Endothelial cell of umbilical vein (primary cell): Measurements from ENCODE around the gene NFKBIL1. TPM values are rescaled to one million over a fixed set of nuclear protein-coding genes. Genes with fewer than 3 reads are reported as not detected.

Source experiments
- BruUV-seq: library from RNA; stranded (reverse); fragments of 400-500 nt; replicated peaks from 2 replicates; lab custom pipeline; 2021; lab: Mats Ljungman, UMichigan
- CTCF ChIA-PET: fragments of 300-600, 350-600 bp; sonication (Branson Sonifier 250); formaldehyde crosslinking; loops from one replicate; lab custom pipeline; 2021; ENCODE audit warnings: antibody characterized with exemption, inconsistent platforms; lab: Charles Lee
- POLR2A ChIA-PET: fragments of 300-600, 350-600 bp; sonication (Branson Sonifier 250); formaldehyde crosslinking; loops from one replicate; lab custom pipeline; 2021; ENCODE audit warnings: antibody characterized with exemption, inconsistent platforms; lab: Charles Lee
- DNase-seq: peaks from one replicate; pipeline ENCODE4 v3.0.0-alpha.2; 2011; ENCODE audit warnings: low read depth, low spot score
- FAIRE-seq: peaks from 2 replicates; lab custom pipeline; 2011; peaks lifted over from hg19 to GRCh38; lab: Jason Lieb, UNC
- H2AFZ ChIP-seq: 2 replicates; pipeline ENCODE4 v1.6.0; 2012; ENCODE audit warnings: low read depth, low read length, control low read depth, inconsistent platforms
- H3K27ac ChIP-seq: 2 replicates; pipeline ENCODE4 v1.5.1; 2011; ENCODE audit warnings: low read depth, mild to moderate bottlenecking, control low read depth, low read length, moderate library complexity; ENCODE audit not compliant: insufficient read depth
- H3K27me3 ChIP-seq, 2 experiments: 2 replicates each; pipeline versions ENCODE4 v1.6.0 to v1.6.1; 2011; ENCODE audit warnings: low read length in 2 of 2, mixed read lengths in 1 of 2; ENCODE audit not compliant: control insufficient read depth in 2 of 2, insufficient read depth in 2 of 2
- H3K36me3 ChIP-seq, 2 experiments: 2 replicates in 1 of 2; 3 replicates in 1 of 2; pipeline ENCODE4 v1.5.1; 2011; ENCODE audit warnings: low read length in 2 of 2, mild to moderate bottlenecking in 1 of 2, moderate library complexity in 1 of 2; ENCODE audit not compliant: control insufficient read depth in 2 of 2, insufficient read depth in 2 of 2; ENCODE audit errors: extremely low read depth in 1 of 2
- H3K4me1 ChIP-seq: 3 replicates; pipeline ENCODE4 v1.5.1; 2011; ENCODE audit warnings: mild to moderate bottlenecking, low read length; ENCODE audit not compliant: control insufficient read depth, insufficient read depth; ENCODE audit errors: extremely low read depth
- H3K4me2 ChIP-seq: 2 replicates; pipeline ENCODE4 v1.6.1; 2011; ENCODE audit warnings: low read length, control low read depth, mixed read lengths; ENCODE audit not compliant: insufficient read depth
- H3K4me3 ChIP-seq, 3 experiments: fragments of 200-600 bp in 1 of 3; sonication (generic), shearing (Covaris generic) in 1 of 3; replicated peaks in 1 of 3; 2 replicates each; pipeline ENCODE4 v1.5.1; 2011 to 2016; ENCODE audit warnings: control low read depth in 3 of 3, low read length in 3 of 3, mild to moderate bottlenecking in 2 of 3, inconsistent platforms in 1 of 3, low read depth in 1 of 3, moderate library complexity in 1 of 3; ENCODE audit not compliant: insufficient read depth in 1 of 3
- H3K79me2 ChIP-seq: 2 replicates; pipeline ENCODE4 v1.6.0; 2012; ENCODE audit warnings: low read length, inconsistent platforms; ENCODE audit not compliant: control insufficient read depth, insufficient read depth
- H3K9ac ChIP-seq: replicated peaks from 2 replicates; pipeline ENCODE3; 2011; ENCODE audit warnings: low read length, control low read depth; ENCODE audit not compliant: insufficient read depth; ENCODE audit errors: extremely low read depth
- H3K9me1 ChIP-seq: replicated peaks from 3 replicates; pipeline ENCODE4 v1.6.0; 2011; ENCODE audit warnings: mild to moderate bottlenecking, low read length; ENCODE audit not compliant: control insufficient read depth, insufficient read depth; ENCODE audit errors: extremely low read depth
- H3K9me3 ChIP-seq: replicated peaks from 2 replicates; pipeline ENCODE4 v1.5.1; 2012; ENCODE audit warnings: low read length, inconsistent platforms; ENCODE audit not compliant: control insufficient read depth, insufficient read depth
- H4K20me1 ChIP-seq: replicated peaks from 2 replicates; pipeline ENCODE3; 2011; ENCODE audit warnings: mild to moderate bottlenecking, low read length; ENCODE audit not compliant: control insufficient read depth, insufficient read depth; ENCODE audit errors: extremely low read depth
- CTCF ChIP-seq, 2 donors: IDR thresholded peaks; 1 replicate in 1 of 2; 2 replicates in 1 of 2; pipeline ENCODE4 v1.5.1; 2011; ENCODE audit warnings: low read length in 2 of 2, mild to moderate bottlenecking in 2 of 2, moderate library complexity in 2 of 2, control low read depth in 1 of 2, inconsistent platforms in 1 of 2, low read depth in 1 of 2; ENCODE audit not compliant: insufficient read depth in 1 of 2; ENCODE audit errors: extremely low read depth in 1 of 2
- EZH2 ChIP-seq: IDR thresholded peaks from 2 replicates; pipeline ENCODE4 v1.6.1; 2012; ENCODE audit warnings: borderline replicate concordance, low read depth, mild to moderate bottlenecking, moderate library complexity, low read length, inconsistent platforms; ENCODE audit not compliant: severe bottlenecking
- FOS ChIP-seq: IDR thresholded peaks from 2 replicates; pipeline ENCODE4 v1.6.1; 2011; ENCODE audit warnings: mild to moderate bottlenecking, low read length, moderate library complexity, borderline replicate concordance; ENCODE audit not compliant: insufficient read depth
- GATA2 ChIP-seq: IDR thresholded peaks from 2 replicates; pipeline ENCODE4 v1.7.0; 2011; ENCODE audit warnings: low read depth, mild to moderate bottlenecking, moderate library complexity, mixed read lengths, low read length; ENCODE audit not compliant: insufficient read length, insufficient read depth
- JUN ChIP-seq: IDR thresholded peaks from 2 replicates; pipeline ENCODE4 v1.6.1; 2011; ENCODE audit warnings: borderline replicate concordance, low read depth; ENCODE audit not compliant: insufficient read length, insufficient read depth
- MAX ChIP-seq: IDR thresholded peaks from 2 replicates; pipeline ENCODE4 v1.6.1; 2011; ENCODE audit not compliant: insufficient read depth, insufficient read length
- MYC ChIP-seq: IDR thresholded peaks from one replicate; pipeline ENCODE4 v1.6.1; 2011; ENCODE audit warnings: mild to moderate bottlenecking, low read depth, low read length
- POLR2A ChIP-seq: IDR thresholded peaks from 2 replicates; pipeline ENCODE4 v1.6.1; 2012; ENCODE audit warnings: low read depth, mild to moderate bottlenecking, control low read depth, low read length
- POLR2AphosphoS5 ChIP-seq: IDR thresholded peaks from 2 replicates; pipeline ENCODE4 v1.6.1; 2012; ENCODE audit warnings: low read depth, mild to moderate bottlenecking, control low read depth, low read length, moderate library complexity; ENCODE audit not compliant: insufficient read depth
- dilution Hi-C: fragments of 300-500 bp; cut with MboI; formaldehyde crosslinking; loops from one replicate; pipeline ENCODE4 v1.15.0; 2019; ENCODE audit warnings: low sequenced_read_pairs; ENCODE audit not compliant: extremely low pct_ligation_motif_present
- intact Hi-C: fragments of 100-400 bp; cut with micrococcal nuclease; formaldehyde crosslinking; loops from one replicate; pipeline ENCODE4 v1.10.0; 2022
- polyA plus RNA-seq, 4 experiments: library from polyadenylated mRNA; depleted of rRNA in 3 of 4; stranded (reverse) in 3 of 4; unstranded in 1 of 4; fragments of >200 nt; gene quantifications; 2 replicates each; pipeline versions ENCODE4 v1.2.1 to v1.2.3, GENCODE V29; 2011 to 2012; ENCODE audit warnings: missing spikeins in 1 of 4
- total RNA-seq: library from RNA; stranded (reverse); gene quantifications from 2 replicates; pipeline ENCODE4 v1.2.3, GENCODE V29; 2021

The NFKBIL1 gene
- total and polyA plus RNA-seq, 2 donors (not counting 3 experiments of a cell fraction or from before 2014, with no cell fraction given), result 9.9 to 15.5 TPM

- H3K9ac ChIP-seq, result no peak overlapping the region
- peak; percentile 38 for FAIRE-seq
- no TSS peak for BruUV-seq
Measured at GRCh38 chr6:31557443-31558317, 10.3 kb downstream of the NFKBIL1 start.

More at GRCh38 chr6:31557443-31558317, 10.3 kb downstream of the NFKBIL1 start:
- TF ChIP-seq MAX (no peak), CTCF (IDR thresholded peaks at IDR 0.05; ENCODE audit: extremely low read depth in 1 of 2, insufficient read depth in 1 of 2, low read depth in 1 of 2, low read length in 2 of 2) (no peak), FOS (no peak), JUN (no peak), POLR2A (no peak), GATA2 (no peak), POLR2AphosphoS5 (no peak), MYC (no peak), EZH2 (no peak)
- ChIA-PET CTCF (interaction anchor here (31.0 kb wide), 1 partner anchor 31 kb away, joined by 1517 read pairs; the partner anchor contains the start of genes LST1, LTB, NCR3 and TNF), POLR2A (no interaction called here)
- Histone ChIP-seq H3K9me3 (no peaks in the 10 kb centered on the region), H2AFZ (no peak overlapping the region), H3K27ac (peak overlapping the region; percentile 98), H3K79me2 (peaks cover 7% of the 10 kb centered on the region), H3K9me1 (no peaks in the 10 kb centered on the region), H3K4me1 (peaks cover 56% of the 10 kb centered on the region), H4K20me1 (no peaks in the 10 kb centered on the region), H3K36me3 (peaks cover 2 to 10% of the 10 kb centered on the region in 2 experiments), H3K4me3 (no peak overlapping the region), H3K4me2 (no peak overlapping the region), H3K27me3 (no peaks in the 10 kb centered on the region)
- intact Hi-C loops, result no loop called here
- dilution Hi-C loops, result no loop called here
- no peak for DNase-seq
